Measurements from ENCODE around the gene MON2.
A peak's percentile ranks its signal among the peaks of the same experiment; 100 is the strongest.
"Not testable (repeated sequence)": the region's sequence is repeated elsewhere in the genome, so short reads cannot be mapped to it uniquely, and the experiment has no call there.

MON2 gene

DNA sequence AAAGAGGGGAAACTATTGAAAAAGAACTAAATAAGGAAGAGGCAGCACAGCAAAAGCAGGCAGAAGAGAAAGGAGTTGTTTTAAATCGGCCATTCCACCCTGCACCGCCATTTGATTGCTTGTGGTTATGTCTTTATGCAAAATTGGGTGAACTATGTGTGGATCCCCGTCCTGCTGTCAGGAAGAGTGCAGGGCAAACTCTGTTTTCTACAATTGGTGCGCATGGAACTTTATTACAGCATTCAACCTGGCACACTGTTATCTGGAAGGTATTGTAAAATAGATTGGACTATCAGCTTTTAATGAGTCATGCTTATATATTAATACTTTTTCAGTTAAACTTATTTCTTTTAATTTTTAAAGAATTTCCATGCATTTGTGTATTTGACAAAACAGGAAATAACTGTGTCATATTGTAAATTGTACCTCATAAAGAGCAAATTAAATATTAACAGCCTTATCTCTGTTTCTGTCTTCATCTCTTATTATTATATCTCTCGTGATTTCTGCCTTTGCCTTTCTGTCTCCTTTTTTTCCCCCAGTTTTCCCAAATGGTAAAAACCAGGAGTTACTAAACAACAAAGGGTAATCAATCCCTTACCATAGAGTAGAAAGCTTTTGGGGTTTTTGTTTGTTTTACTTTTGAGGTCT, 86.4 kb downstream of the MON2 start:
- TF ChIP-seq, protein P1, sequence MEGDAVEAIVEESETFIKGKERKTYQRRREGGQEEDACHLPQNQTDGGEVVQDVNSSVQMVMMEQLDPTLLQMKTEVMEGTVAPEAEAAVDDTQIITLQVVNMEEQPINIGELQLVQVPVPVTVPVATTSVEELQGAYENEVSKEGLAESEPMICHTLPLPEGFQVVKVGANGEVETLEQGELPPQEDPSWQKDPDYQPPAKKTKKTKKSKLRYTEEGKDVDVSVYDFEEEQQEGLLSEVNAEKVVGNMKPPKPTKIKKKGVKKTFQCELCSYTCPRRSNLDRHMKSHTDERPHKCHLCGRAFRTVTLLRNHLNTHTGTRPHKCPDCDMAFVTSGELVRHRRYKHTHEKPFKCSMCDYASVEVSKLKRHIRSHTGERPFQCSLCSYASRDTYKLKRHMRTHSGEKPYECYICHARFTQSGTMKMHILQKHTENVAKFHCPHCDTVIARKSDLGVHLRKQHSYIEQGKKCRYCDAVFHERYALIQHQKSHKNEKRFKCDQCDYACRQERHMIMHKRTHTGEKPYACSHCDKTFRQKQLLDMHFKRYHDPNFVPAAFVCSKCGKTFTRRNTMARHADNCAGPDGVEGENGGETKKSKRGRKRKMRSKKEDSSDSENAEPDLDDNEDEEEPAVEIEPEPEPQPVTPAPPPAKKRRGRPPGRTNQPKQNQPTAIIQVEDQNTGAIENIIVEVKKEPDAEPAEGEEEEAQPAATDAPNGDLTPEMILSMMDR (IDR thresholded peaks at IDR 0.05): no peak
- no peak for TF ChIP-seq ZFX (IDR thresholded peaks at IDR 0.05; ENCODE audit: borderline replicate concordance)
- 0 out of 2 replicates have a peak overlapping the region, but pooled peaks have one; percentile 3 for H3K27ac ChIP-seq

DNA sequence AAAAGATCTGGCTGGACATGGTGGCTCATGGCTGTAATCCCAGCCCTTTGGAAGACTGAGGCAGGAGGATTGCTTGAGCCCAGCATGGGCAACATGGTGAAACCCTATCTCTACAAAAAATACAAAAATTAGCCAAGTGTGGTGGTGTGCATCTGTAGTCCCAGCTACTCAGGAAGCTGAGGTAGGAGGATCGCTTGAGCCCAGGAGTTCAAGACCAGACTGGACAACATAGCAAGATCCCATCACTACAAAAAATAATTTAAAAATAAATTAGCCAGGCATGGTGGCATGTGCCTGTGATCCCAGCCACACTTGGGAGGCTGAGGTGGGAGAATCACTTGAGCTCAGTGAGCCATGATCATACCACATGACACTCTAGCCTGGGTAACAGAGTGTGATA, 92.7 kb downstream of the MON2 start:
- not testable (repeated sequence) for H3K27ac ChIP-seq

DNA sequence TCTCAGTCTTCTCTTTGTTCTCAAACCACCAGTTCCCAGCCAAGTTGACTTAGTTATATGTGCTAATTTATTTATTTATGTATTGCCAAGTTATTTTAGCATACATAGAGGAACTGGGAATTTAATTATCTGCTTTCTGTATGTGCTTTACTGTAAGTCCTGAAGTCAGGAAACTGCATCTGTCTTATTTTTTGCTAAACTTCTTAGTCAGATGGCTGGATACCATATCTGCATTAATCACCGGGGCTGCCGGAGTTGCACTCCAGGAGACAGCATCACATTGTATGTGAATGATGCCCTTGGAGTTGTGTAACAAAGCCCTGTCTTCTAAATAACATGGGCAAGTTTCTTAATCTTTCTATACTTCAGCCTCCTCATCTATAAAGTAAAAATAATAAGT, 96.2 kb downstream of the MON2 start:
- H3K27ac ChIP-seq: no peak overlapping the region
- TF ChIP-seq, protein P1 (IDR thresholded peaks at IDR 0.05): no peak

DNA sequence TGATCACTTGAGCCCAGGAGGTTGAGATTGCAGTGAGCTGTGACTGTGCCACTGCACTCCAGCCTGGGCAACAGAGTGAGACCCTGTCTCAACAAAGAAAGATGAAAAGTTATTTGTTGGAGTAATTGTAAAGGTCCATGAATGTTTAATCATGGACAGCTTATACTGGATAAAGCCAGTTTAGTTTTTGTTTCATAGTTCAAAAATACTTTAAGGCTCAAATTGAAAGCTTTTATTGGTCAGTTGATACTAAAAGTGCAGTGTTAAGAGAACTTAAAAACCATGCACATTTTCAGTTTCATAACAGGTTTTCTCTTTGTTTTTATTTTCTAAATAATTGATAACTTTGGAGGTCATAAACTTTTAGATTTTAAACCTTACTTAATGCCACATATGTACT, 108.4 kb downstream of the MON2 start:
- TF ChIP-seq, protein P1 (IDR thresholded peaks at IDR 0.05): no peak
- no peak for TF ChIP-seq ZFX (IDR thresholded peaks at IDR 0.05; ENCODE audit: borderline replicate concordance)
- no peak overlapping the region for H3K27ac ChIP-seq

DNA sequence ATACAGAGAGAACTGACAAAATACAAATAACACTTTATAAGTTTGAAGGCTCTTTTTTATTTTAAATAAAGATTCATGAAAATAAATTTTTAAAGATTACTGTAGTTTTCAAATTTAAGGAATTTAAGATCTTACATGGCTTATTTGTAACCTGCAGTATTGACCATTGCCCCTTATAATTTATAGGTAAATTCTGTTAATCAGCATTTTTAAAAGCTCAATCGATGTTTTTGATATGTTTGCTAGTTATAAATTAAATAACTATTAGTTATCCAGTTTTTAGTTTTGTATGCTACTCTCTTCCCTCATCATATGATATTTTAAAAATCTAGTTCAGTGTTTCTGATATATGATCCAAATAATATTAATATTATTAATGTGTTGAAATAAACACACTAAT, 109.9 kb downstream of the MON2 start:
- no peak overlapping the region for H3K27ac ChIP-seq
- TF ChIP-seq ZFX (IDR thresholded peaks at IDR 0.05; ENCODE audit: borderline replicate concordance): no peak
- TF ChIP-seq, protein P1 (IDR thresholded peaks at IDR 0.05): no peak

DNA sequence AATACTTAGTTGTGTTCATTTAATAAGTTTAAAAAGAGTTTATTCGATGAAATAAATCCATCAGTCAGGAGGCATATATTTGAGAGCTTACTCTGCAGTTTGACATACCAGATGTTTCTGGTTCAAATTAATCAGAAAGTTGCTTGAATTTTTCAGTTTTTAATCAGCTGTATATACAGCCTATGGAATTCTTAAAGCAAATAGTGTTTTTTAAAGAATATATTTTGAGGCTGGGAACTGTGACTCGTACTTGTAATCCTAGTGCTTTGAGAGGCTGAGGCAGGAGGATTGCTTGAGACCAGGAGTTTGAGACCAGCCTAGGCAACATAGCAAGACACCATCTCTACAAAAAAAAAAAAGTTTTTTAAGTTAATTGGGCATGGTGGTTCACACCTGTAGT, 112.1 kb downstream of the MON2 start:
- no peak overlapping the region for H3K27ac ChIP-seq
- no peak for TF ChIP-seq ZFX (IDR thresholded peaks at IDR 0.05; ENCODE audit: borderline replicate concordance)
- TF ChIP-seq, protein P1 (IDR thresholded peaks at IDR 0.05): no peak

DNA sequence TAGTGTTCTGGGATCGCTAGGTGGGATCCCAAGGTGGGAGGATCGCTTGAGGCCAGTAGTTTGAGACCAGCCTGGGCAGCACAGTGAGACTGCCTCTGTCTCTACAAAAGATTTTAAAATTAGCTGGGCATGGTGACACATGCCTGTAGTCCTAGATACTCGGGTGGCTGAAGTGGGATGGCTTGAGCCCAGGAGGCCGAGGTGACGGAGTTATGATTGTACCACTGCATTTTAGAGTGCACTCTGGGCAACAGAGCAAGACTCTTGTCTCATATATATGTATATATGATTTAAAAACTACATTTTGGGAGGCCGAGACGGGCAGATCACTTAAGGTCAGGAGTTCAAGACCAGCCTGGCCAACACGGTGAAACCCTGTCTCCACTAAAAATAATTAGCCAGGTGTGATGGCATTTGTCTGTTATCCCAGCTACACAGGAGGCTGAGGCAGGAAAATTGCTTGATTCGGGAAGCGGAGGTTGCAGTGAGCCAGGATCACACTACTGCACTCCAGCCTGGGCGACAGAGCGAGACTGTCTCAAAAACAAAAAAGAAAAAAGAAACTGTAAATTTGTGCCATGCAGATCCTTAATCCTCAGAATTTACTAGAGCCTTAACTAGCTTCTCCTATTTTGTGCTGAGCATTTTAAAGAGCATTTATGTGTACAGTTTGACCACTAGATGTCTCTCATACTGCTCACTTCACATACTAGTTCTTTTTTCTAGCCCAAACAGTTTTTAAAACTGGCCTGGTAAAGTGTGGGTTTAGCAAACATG, 114.8 kb downstream of the MON2 start:
- no peak overlapping the region for H3K27ac ChIP-seq
- TF ChIP-seq, protein P1 (IDR thresholded peaks at IDR 0.05): peak; percentile 89
- no peak for TF ChIP-seq ZFX (IDR thresholded peaks at IDR 0.05; ENCODE audit: borderline replicate concordance)
